AG09309 (cell line): ENCODE measurements around the gene MST1R.

Source experiments
- DNase-seq: peaks from one replicate; pipeline ENCODE4 v3.0.0-alpha.2; 2010; ENCODE audit warnings: low read depth
- H3K4me3 ChIP-seq: 2 replicates; pipeline ENCODE4 v1.5.1; 2011; ENCODE audit warnings: mild to moderate bottlenecking, low read depth, low read length, moderate library complexity; ENCODE audit not compliant: control insufficient read depth
- TF ChIP-seq, protein P1 (sequence below): IDR thresholded peaks from 2 replicates; pipeline ENCODE4 v1.5.1; 2011; ENCODE audit warnings: mild to moderate bottlenecking, low read depth, low read length, inconsistent platforms; ENCODE audit not compliant: insufficient read depth, control insufficient read depth; ENCODE audit errors: missing control alignments

Gene MST1R

DNA sequence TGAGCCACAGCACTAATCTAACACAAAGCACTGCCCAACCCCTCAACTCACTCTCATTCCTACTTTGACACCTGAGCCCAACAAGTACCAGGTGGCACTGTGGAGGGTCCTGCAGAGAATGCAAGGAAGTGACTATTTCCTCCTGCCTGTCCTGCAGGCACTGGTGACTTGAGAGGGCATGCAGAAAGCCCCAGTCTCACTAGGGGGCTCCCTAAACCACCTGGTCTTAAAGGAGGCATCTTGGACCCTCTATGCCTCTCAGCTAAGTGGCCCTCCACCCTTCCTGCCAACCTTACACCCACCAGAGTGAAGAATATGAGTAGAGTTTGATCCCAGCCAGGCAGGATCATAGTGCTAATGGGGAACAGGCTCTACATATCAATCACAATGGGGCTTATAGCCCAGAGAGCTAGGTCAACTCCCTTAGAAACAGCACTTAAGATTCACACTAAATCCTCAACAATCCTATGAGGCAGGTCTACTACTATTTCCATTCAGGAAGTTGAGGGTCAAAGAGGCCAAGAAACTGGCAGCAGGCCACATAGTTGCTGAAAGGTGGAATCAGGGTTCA lies 62.5 kb downstream of the MST1R start:
- TF ChIP-seq, protein P1, sequence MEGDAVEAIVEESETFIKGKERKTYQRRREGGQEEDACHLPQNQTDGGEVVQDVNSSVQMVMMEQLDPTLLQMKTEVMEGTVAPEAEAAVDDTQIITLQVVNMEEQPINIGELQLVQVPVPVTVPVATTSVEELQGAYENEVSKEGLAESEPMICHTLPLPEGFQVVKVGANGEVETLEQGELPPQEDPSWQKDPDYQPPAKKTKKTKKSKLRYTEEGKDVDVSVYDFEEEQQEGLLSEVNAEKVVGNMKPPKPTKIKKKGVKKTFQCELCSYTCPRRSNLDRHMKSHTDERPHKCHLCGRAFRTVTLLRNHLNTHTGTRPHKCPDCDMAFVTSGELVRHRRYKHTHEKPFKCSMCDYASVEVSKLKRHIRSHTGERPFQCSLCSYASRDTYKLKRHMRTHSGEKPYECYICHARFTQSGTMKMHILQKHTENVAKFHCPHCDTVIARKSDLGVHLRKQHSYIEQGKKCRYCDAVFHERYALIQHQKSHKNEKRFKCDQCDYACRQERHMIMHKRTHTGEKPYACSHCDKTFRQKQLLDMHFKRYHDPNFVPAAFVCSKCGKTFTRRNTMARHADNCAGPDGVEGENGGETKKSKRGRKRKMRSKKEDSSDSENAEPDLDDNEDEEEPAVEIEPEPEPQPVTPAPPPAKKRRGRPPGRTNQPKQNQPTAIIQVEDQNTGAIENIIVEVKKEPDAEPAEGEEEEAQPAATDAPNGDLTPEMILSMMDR: peak; percentile 45
- no peak for DNase-seq
- H3K4me3 ChIP-seq: no peak overlapping the region

DNA sequence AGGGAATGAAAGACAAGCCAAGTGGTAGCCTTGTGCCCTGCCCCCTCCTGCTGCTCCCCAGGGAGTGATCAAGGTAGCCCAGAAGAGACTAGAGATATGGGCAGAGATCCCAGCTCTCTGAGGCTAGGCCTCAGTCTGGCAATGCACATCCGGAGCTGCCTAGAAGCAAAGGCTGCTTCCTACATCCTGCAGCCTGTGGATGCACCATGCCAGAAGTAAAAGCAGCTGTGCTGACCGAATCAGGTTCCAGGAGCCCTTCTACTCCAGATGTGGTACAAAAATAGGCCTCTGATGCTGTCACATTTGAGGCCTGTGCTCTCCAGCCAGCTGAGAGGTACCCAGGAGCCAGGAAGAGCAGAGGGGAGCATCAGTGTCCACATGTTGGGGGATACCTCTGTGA lies 63.3 kb downstream of the MST1R start:
- no peak overlapping the region for H3K4me3 ChIP-seq
- DNase-seq: no peak
- TF ChIP-seq, protein P1: no peak

DNA sequence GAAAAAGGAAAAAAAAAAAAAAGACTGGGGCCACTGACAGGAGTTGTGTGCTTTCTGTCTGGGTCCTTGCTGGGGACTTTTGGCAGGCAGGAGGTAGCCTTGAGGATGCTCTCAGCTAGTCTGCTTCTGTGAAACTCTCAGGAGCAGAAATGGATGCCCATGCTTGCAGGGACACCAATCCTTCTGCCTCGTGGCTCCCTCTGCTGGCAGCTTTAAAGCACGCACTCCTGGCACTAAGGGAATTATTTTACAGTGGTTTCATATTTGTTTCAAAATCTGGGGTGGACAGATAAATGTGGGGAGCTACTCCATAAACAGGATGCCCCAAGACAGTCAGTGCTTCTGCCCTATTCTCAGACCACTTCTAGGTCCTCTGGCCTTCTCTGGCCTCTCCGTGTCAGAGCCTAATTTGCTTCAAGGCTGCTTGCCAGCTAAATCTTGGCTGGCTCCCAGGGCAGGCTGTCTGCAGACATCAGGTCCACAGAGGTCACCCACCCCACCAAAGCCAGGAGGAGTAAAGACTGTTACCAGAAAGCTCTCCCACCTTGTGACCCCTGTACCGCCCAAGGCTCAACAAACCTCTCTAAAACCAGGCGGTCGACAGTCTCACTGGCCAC lies 64.4 kb downstream of the MST1R start:
- TF ChIP-seq, protein P1: peak; percentile 89
- H3K4me3 ChIP-seq: no peak overlapping the region
- peak; percentile 41 for DNase-seq
